Measurements from ENCODE around the gene BUD23. TPM values are rescaled to one million over a fixed set of nuclear protein-coding genes. Genes with fewer than 3 reads are reported as not detected.
A peak's percentile ranks its signal among the peaks of the same experiment; 100 is the strongest.

The BUD23 gene
- total and polyA plus RNA-seq, 7 donors: 34.2 to 86.8 (median 37.1) TPM

GRCh38 chr7:73679709-73680108 is 3.7 kb upstream of the BUD23 start:
- Histone ChIP-seq H3K27me3 (no peaks in the 10 kb centered on the region), H3K27ac (no peak overlapping the region), H3K9me3 (no peaks in the 10 kb centered on the region), H3K4me3 (no peak overlapping the region), H3K4me1 (peaks cover 0 to 42% (median 37%) of the 10 kb centered on the region in 4 donors), H3K36me3 (peaks cover 0 to 25% (median 0%) of the 10 kb centered on the region in 4 donors)
- TF ChIP-seq EP300 (IDR thresholded peaks at IDR 0.05) (no peak), CTCF (IDR thresholded peaks at IDR 0.05) (no peak), POLR2AphosphoS5 (IDR thresholded peaks at IDR 0.05) (no peak), POLR2A (IDR thresholded peaks at IDR 0.05) (no peak)
- WGBS, 2 donors: 94 to 95% methylated on average over 2 of the region's 2 CpGs
- intact Hi-C loops (cut with DNase I): loop anchor here (5.0 kb wide), 1 partner anchor 157 kb away; the partner anchor contains the start of gene BAZ1B
- no peak for DNase-seq

DNA sequence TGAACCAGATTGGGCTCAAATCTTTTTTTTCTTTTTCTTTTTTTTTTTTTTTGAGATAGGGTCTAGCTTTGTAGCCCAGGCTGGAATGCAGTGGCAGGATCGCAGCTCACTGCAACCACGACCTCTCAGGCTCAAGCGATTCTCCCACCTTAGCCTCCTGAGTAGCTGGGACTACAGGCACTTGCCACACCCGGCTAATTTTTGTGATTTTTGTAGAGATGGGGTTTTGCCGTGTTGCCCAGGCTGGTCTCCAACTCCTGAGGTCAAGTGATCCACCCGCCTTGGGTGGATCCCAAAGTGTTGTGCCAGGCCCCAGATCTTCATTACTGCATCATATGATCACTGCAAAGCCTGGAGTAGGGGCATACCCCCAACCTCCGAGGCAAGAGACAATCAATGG is 2.9 kb upstream of the BUD23 start:
- DNase-seq: no peak
- TF ChIP-seq EP300 (IDR thresholded peaks at IDR 0.05): no peak
- TF ChIP-seq POLR2A (IDR thresholded peaks at IDR 0.05): no peak
- TF ChIP-seq CTCF (IDR thresholded peaks at IDR 0.05): no peak
- no peak for TF ChIP-seq POLR2AphosphoS5 (IDR thresholded peaks at IDR 0.05)
- no peaks in the 10 kb centered on the region for H3K27me3 ChIP-seq
- WGBS, 2 donors: 86 to 93% methylated on average over 7 of the region's 7 CpGs
- intact Hi-C loops (cut with DNase I): loop anchor here (5.0 kb wide), 1 partner anchor 158 kb away; the partner anchor contains the start of gene BAZ1B
- H3K36me3 ChIP-seq: peaks cover 0 to 25% (median 0%) of the 10 kb centered on the region in 4 donors
- peaks cover 0 to 42% (median 37%) of the 10 kb centered on the region in 4 donors for H3K4me1 ChIP-seq
- no peak overlapping the region for H3K27ac ChIP-seq
- H3K9me3 ChIP-seq: no peaks in the 10 kb centered on the region
- no peak overlapping the region for H3K4me3 ChIP-seq

DNA sequence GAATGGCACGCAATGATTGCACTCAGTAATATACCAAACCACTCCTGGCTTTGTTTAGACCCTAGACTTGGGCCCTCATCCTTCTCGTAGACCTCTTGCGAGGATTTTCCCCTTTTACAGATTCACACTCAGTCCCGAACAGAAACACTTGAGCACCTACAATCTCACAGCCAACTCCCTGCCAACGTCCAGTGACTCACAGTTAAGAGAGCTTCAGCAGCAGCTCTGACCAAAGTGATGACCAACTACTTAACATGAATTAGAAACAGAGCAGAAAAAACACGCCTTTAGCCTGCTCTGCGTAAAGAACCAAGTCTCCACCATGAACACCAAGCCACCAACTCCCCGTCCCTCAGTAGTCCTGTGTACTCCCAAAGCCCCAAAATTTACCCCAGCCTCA is 2.4 kb upstream of the BUD23 start:
- Histone ChIP-seq H3K27me3 (no peaks in the 10 kb centered on the region), H3K36me3 (peaks cover 0 to 25% (median 0%) of the 10 kb centered on the region in 4 donors), H3K27ac (no peak overlapping the region), H3K4me1 (peaks cover 0 to 42% (median 37%) of the 10 kb centered on the region in 4 donors), H3K4me3 (peak overlapping the region in 1 of 4 donors; percentile 89), H3K9me3 (no peaks in the 10 kb centered on the region)
- DNase-seq: no peak
- intact Hi-C loops (cut with DNase I): loop anchor here (5.0 kb wide), 1 partner anchor 159 kb away; the partner anchor contains the start of gene BAZ1B
- TF ChIP-seq POLR2A (IDR thresholded peaks at IDR 0.05): no peak
- TF ChIP-seq CTCF (IDR thresholded peaks at IDR 0.05): no peak
- no peak for TF ChIP-seq EP300 (IDR thresholded peaks at IDR 0.05)
- no peak for TF ChIP-seq POLR2AphosphoS5 (IDR thresholded peaks at IDR 0.05)
- 80 to 88% methylated on average over 8 of the region's 8 CpGs for WGBS, 2 donors

DNA sequence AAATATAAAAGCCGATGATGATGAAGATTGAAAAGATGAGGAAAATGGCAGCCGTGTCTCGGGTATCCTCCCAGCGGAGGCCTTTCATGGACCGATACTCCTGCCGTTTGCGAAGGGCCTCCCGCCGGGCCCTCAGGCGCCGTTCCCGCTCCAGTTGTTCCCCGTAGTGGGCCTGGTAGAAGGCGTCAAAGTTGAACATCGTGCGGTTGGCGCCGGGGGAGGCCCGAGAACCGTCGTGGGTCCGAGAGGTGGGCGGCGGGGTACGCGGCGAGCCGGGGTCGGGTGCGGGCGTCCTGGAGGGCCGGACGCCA is 697 bp upstream of the BUD23 start:
- TF ChIP-seq POLR2AphosphoS5 (IDR thresholded peaks at IDR 0.05): no peak
- TF ChIP-seq EP300 (IDR thresholded peaks at IDR 0.05): no peak
- no peak for TF ChIP-seq CTCF (IDR thresholded peaks at IDR 0.05)
- TF ChIP-seq POLR2A (IDR thresholded peaks at IDR 0.05): no peak
- peaks cover 0 to 42% (median 37%) of the 10 kb centered on the region in 4 donors for H3K4me1 ChIP-seq
- H3K27ac ChIP-seq: peak overlapping the region; percentile 81 to 89 (median 85)
- intact Hi-C loops (cut with DNase I): loop anchor here (2.0 to 5.0 kb wide), 2 partner anchors 36 to 160 kb away; partner anchors contain the start of genes BAZ1B and STX1A
- no peak for DNase-seq
- no peaks in the 10 kb centered on the region for H3K27me3 ChIP-seq
- peaks cover 0 to 36% (median 9%) of the 10 kb centered on the region in 4 donors for H3K36me3 ChIP-seq
- WGBS, 2 donors: 1% methylated on average over 33 of the region's 33 CpGs
- H3K4me3 ChIP-seq: peak overlapping the region; percentile 66 to 92 (median 81)
- H3K9me3 ChIP-seq: no peaks in the 10 kb centered on the region
